Breast epithelium (tissue), 3 donors: ENCODE data around the gene ASXL1.

Source experiments
- CTCF ChIP-seq, 3 donors: fragments of 450-650 bp; IDR thresholded peaks; one replicate each; pipeline ENCODE4 v1.5.1; 2016 to 2017; ENCODE audit warnings: antibody characterized with exemption in 3 of 3, mild to moderate bottlenecking in 3 of 3, moderate library complexity in 3 of 3
- POLR2A ChIP-seq: fragments of 450-650 bp; IDR thresholded peaks from one replicate; pipeline ENCODE4 v1.6.1; 2016; ENCODE audit warnings: antibody characterized with exemption, mild to moderate bottlenecking, moderate library complexity
- POLR2AphosphoS5 ChIP-seq, 3 donors: sonication (generic); formaldehyde crosslinking; IDR thresholded peaks; one replicate each; pipeline ENCODE4 v1.6.1; 2017; ENCODE audit warnings: antibody characterized with exemption in 3 of 3

GRCh38 chr20:32326504-32326845 lies 31.7 kb upstream of the ASXL1 start:
- TF ChIP-seq POLR2A (no peak), CTCF (IDR thresholded peaks at IDR 0.05) (no peak), POLR2AphosphoS5 (IDR thresholded peaks at IDR 0.05) (no peak)
